NT2/D1 (cell line): ENCODE measurements around the gene SLC7A1.
A peak's percentile ranks its signal among the peaks of the same experiment; 100 is the strongest.

ENCODE experiments used
- DNase-seq: peaks from one replicate; pipeline ENCODE4 v3.0.0-alpha.2; 2011; ENCODE audit warnings: low read depth, low spot score
- H3K27me3 ChIP-seq: 2 replicates; pipeline ENCODE4 v1.6.0; 2011; ENCODE audit warnings: mild to moderate bottlenecking; ENCODE audit not compliant: insufficient read length, insufficient read depth
- H3K36me3 ChIP-seq: 2 replicates; pipeline ENCODE4 v1.6.1; 2011; ENCODE audit warnings: mild to moderate bottlenecking, low read length, mixed read lengths; ENCODE audit not compliant: insufficient read depth, insufficient read length
- H3K4me1 ChIP-seq: 2 replicates; pipeline ENCODE4 v1.5.1; 2011; ENCODE audit not compliant: insufficient read depth, insufficient read length
- H3K4me3 ChIP-seq: 2 replicates; pipeline ENCODE4 v1.5.1; 2011; ENCODE audit warnings: low read depth; ENCODE audit not compliant: insufficient read length
- H3K9ac ChIP-seq: 2 replicates; pipeline ENCODE4 v1.6.0; 2011; ENCODE audit warnings: low read depth; ENCODE audit not compliant: insufficient read length
- H3K9me3 ChIP-seq: 2 replicates; pipeline ENCODE4 v1.5.1; 2011; ENCODE audit warnings: mild to moderate bottlenecking, low read length; ENCODE audit not compliant: insufficient read depth
- SUZ12 ChIP-seq: IDR thresholded peaks from 2 replicates; pipeline ENCODE4 v1.6.1; 2011; ENCODE audit not compliant: insufficient read length, insufficient read depth; ENCODE audit errors: extremely low read depth
- YY1 ChIP-seq: IDR thresholded peaks from 2 replicates; pipeline ENCODE4 v1.6.1; 2011; ENCODE audit not compliant: insufficient read length, insufficient read depth
- ZNF274 ChIP-seq: IDR thresholded peaks from 2 replicates; pipeline ENCODE4 v1.6.1; 2011; ENCODE audit warnings: mild to moderate bottlenecking, low read depth, low read length

Gene SLC7A1

DNA sequence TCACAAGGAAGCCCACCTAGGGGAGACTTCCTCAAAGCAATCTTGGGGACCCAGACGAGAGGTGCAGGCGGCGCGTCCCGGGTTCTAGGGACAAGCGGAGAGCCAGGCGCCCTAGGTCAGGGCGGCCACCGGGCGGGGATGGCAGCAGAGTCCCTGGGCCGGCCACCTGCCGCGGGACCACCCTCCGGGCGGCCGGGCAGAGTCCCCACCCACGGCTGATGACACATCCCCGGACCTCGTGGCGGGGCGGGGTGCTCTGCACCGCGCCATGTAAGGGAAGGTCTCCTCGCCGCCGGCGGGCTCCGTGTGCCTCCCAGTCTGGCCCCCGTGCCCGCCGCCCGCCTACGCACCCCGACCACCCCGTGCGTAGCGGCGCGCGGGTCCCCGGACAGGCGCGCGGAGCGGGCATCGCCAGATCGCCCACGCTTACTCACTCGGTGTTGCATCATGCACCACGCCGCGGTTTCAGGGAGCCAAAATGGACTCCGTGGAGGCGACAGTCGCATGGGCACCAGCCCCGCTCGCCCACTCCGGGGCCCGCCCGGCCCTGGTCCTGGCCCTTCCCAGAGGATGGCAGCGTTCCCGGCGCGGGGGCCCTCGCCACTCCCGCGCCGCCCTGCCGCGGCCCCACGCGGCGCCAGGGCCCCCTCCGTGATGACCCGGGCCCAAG is 643 bp downstream of the SLC7A1 start:
- H3K36me3 ChIP-seq: peaks cover 7% of the 10 kb centered on the region
- peaks cover 14% of the 10 kb centered on the region for H3K27me3 ChIP-seq
- TF ChIP-seq YY1 (no peak), ZNF274 (no peak), SUZ12 (no peak)
- peaks cover 3% of the 10 kb centered on the region for H3K4me1 ChIP-seq
- H3K9ac ChIP-seq: peak overlapping the region; percentile 86
- no peak for DNase-seq
- H3K4me3 ChIP-seq: peak overlapping the region; percentile 84
- H3K9me3 ChIP-seq: no peaks in the 10 kb centered on the region

DNA sequence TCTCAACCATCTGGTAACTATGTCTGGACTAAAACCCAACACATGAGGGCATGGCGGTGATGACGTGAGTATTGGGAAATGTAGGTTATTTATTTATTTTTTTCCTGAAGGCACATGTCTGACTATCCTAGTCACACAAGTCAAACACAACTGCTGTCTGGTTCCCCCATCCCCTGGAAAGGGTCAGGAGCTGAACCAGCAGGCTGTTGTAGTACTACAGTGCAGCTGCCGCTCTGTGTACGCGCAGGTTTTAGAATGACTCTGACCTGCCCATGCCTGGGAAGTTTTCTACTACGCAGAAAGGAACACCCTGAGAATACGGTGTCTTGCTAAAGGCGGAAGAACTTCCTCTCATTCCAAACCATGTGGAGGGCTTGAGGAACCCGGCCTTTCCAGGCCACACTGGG is 1.2 kb downstream of the SLC7A1 start:
- H3K9me3 ChIP-seq: no peaks in the 10 kb centered on the region
- H3K27me3 ChIP-seq: peaks cover 14% of the 10 kb centered on the region
- H3K4me1 ChIP-seq: peaks cover 6% of the 10 kb centered on the region
- no peak for DNase-seq
- H3K4me3 ChIP-seq: peak overlapping the region; percentile 84
- H3K36me3 ChIP-seq: peaks cover 7% of the 10 kb centered on the region
- peak overlapping the region; percentile 86 for H3K9ac ChIP-seq
- no peak for TF ChIP-seq YY1
- no peak for TF ChIP-seq SUZ12
- no peak for TF ChIP-seq ZNF274

GRCh38 chr13:29593605-29594297 is 1.7 kb downstream of the SLC7A1 start:
- Histone ChIP-seq H3K27me3 (peaks cover 14% of the 10 kb centered on the region), H3K9me3 (no peaks in the 10 kb centered on the region), H3K9ac (no peak overlapping the region), H3K4me1 (peaks cover 8% of the 10 kb centered on the region), H3K4me3 (peak overlapping the region; percentile 84), H3K36me3 (peaks cover 7% of the 10 kb centered on the region)
- no peak for DNase-seq
- TF ChIP-seq ZNF274 (no peak), SUZ12 (no peak), YY1 (no peak)

GRCh38 chr13:29591310-29591709 is 4.2 kb downstream of the SLC7A1 start:
- Histone ChIP-seq H3K4me1 (peaks cover 8% of the 10 kb centered on the region), H3K9ac (no peak overlapping the region), H3K9me3 (no peaks in the 10 kb centered on the region), H3K4me3 (no peak overlapping the region), H3K36me3 (peaks cover 18% of the 10 kb centered on the region), H3K27me3 (peaks cover 3% of the 10 kb centered on the region)
- no peak for DNase-seq
- no peak for TF ChIP-seq SUZ12
- TF ChIP-seq ZNF274: no peak
- no peak for TF ChIP-seq YY1

DNA sequence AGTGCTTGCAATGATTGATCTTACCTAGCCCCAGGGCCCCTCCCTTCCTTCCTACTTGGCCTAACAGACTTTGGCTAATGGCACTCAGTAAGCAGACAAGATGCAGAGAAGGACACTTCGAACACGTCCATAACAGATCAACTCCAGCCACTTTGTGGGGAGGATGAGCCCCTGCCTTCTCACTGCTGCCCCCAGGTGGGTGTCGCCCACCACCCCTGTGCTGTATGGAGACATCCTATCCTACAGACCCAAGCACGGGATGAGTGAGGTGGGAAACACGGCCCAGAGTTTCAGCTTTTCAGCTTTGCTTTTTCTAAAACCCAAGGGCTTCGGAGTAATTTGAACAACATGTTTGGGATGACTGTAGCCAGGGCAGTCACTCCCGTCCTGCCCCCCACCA is 5.5 kb downstream of the SLC7A1 start:
- H3K4me3 ChIP-seq: no peak overlapping the region

DNA sequence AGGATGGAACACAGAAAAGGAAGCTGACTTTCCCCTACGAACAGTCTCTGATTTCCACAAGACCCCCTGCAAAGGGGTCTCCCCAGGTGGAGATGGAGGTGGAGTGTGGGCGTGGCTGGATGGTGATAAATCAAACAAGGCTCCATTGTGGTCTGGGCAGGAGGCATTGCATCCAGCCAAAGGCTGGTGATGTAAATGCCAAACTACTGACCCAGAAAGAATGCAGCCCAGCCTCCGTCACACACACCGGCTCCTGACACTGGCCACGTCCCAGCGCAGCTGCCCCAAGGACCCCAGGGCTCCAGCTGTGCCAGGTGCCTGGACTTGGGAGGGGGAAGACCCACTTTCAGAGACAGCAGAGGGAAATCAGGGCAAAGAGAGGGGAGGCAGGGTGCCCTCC is 6.3 kb downstream of the SLC7A1 start:
- Histone ChIP-seq H3K36me3 (peaks cover 18% of the 10 kb centered on the region), H3K4me1 (peaks cover 8% of the 10 kb centered on the region), H3K27me3 (no peaks in the 10 kb centered on the region), H3K9me3 (no peaks in the 10 kb centered on the region), H3K4me3 (no peak overlapping the region), H3K9ac (no peak overlapping the region)
- TF ChIP-seq ZNF274: no peak
- DNase-seq: no peak

More for the DNA sequence above, 5.5 kb downstream of the SLC7A1 start:
- no peaks in the 10 kb centered on the region for H3K27me3 ChIP-seq
- DNase-seq: no peak
- H3K9ac ChIP-seq: no peak overlapping the region
- H3K9me3 ChIP-seq: no peaks in the 10 kb centered on the region
- peaks cover 8% of the 10 kb centered on the region for H3K4me1 ChIP-seq
- TF ChIP-seq ZNF274 (no peak), SUZ12 (no peak), YY1 (no peak)
- peaks cover 18% of the 10 kb centered on the region for H3K36me3 ChIP-seq

- H3K36me3 ChIP-seq: peaks cover 12% of the 10 kb centered on the region
- no peaks in the 10 kb centered on the region for H3K27me3 ChIP-seq
- H3K9me3 ChIP-seq: no peaks in the 10 kb centered on the region
- H3K4me3 ChIP-seq: no peak overlapping the region
- no peak overlapping the region for H3K9ac ChIP-seq
- H3K4me1 ChIP-seq: peaks cover 8% of the 10 kb centered on the region
- DNase-seq: no peak
- no peak for TF ChIP-seq SUZ12
- TF ChIP-seq YY1: no peak
- TF ChIP-seq ZNF274: no peak
These were observed 7.8 kb downstream of the SLC7A1 start for GRCh38 chr13:29587645-29588044.
